Esophagus squamous epithelium (tissue), 5 donors: ENCODE results near the gene KLF11. TPM values are rescaled to one million over a fixed set of nuclear protein-coding genes. Genes with fewer than 3 reads are reported as not detected.

Source experiments
- DNase-seq: peaks from one replicate; lab custom pipeline; 2025; lab: John Stamatoyannopoulos, UW
- H3K27ac ChIP-seq, 4 donors: fragments of 200-600 bp; sonication (generic); one replicate each; pipeline ENCODE4 v1.5.1; 2016 to 2019; ENCODE audit warnings: mild to moderate bottlenecking in 1 of 4
- H3K27me3 ChIP-seq, 4 donors: fragments of 200-600 bp; sonication (generic); 1 replicate in 3 of 4; 2 replicates in 1 of 4; pipeline versions ENCODE4 v1.5.1 to v1.6.0; 2017 to 2021; ENCODE audit warnings: antibody characterized with exemption in 1 of 4
- H3K36me3 ChIP-seq, 3 donors: fragments of 200-600 bp; sonication (generic); one replicate each; pipeline ENCODE4 v1.5.1; 2016 to 2019
- H3K4me1 ChIP-seq, 3 donors: fragments of 200-600 bp; sonication (generic); one replicate each; pipeline ENCODE4 v1.5.1; 2017 to 2019
- H3K4me3 ChIP-seq, 4 donors: fragments of 200-600 bp; sonication (generic); 1 replicate in 3 of 4; 2 replicates in 1 of 4; pipeline ENCODE4 v1.5.1; 2016 to 2019; ENCODE audit warnings: mild to moderate bottlenecking in 2 of 4, moderate library complexity in 1 of 4
- H3K9me3 ChIP-seq, 3 donors: fragments of 200-600 bp; sonication (generic); one replicate each; pipeline ENCODE4 v1.5.1; 2016 to 2019
- CTCF ChIP-seq, 6 experiments: fragments of 450-650 bp in 4 of 6; fragments of 200-600 bp in 2 of 6; sonication (generic) in 2 of 6; IDR thresholded peaks; one replicate each; pipeline ENCODE4 v1.5.1; 2016 to 2019; ENCODE audit warnings: antibody characterized with exemption in 6 of 6, mild to moderate bottlenecking in 4 of 6, moderate library complexity in 4 of 6
- POLR2A ChIP-seq, 4 donors: fragments of 450-650 bp; IDR thresholded peaks; one replicate each; pipeline ENCODE4 v1.6.1; 2017; ENCODE audit warnings: antibody characterized with exemption in 4 of 4, mild to moderate bottlenecking in 4 of 4, moderate library complexity in 3 of 4
- WGBS, 2 donors: methylation state at CpG; one replicate each; pipeline ENCODE4 v1.1.5; 2018; 5-methylcytosine and 5-hydroxymethylcytosine counted together
- intact Hi-C: fragments of 100-400 bp; cut with DNase I; formaldehyde crosslinking; loops from one replicate; pipeline ENCODE4 v1.15.0; 2022
- total RNA-seq, 4 donors: library from RNA; depleted of rRNA; stranded (reverse); fragments of >200 nt; gene quantifications; one replicate each; pipeline ENCODE4 v1.1.0, GENCODE V29; 2016
- donor health status: DM: yes; HTN: yes; CAD: no.

KLF11 gene
- total RNA-seq, 4 donors from 2014 or later: 2.2 to 13.2 (median 8.2) TPM

DNA sequence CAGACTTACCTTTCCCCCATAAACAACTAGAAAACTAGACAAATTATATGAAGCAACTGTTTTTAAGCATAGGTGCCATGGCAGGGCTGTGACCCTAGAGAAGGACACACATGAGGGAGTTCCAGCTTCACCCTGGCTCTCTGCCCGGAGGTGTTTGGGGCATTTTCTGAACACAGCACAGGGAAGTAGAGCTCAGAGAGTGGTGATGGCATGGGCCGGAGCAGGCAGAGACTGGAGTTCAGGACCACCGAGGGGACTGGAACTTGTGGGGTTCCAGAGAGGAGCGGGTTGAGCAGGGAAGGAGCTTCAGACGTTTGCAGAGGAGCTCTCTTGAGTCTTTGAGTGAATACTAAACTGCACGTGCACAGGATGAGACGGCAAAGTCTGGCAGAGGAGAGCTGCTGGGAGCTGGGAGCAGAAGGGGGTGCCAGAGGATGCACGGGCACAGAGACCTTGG, 26.5 kb upstream of the KLF11 start:
- Histone ChIP-seq H3K36me3 (no peaks in the 10 kb centered on the region), H3K27me3 (no peaks in the 10 kb centered on the region), H3K27ac (no peak overlapping the region), H3K9me3 (peaks cover 0 to 7% (median 0%) of the 10 kb centered on the region in 3 donors), H3K4me3 (no peak overlapping the region), H3K4me1 (peaks cover 0 to 14% (median 12%) of the 10 kb centered on the region in 3 donors)
- no peak for DNase-seq
- intact Hi-C loops: no loop called here
- no peak for TF ChIP-seq CTCF (IDR thresholded peaks at IDR 0.05)
- no peak for TF ChIP-seq POLR2A (IDR thresholded peaks at IDR 0.05)
- 85 to 88% methylated on average over 8 of the region's 8 CpGs for WGBS, 2 donors

DNA sequence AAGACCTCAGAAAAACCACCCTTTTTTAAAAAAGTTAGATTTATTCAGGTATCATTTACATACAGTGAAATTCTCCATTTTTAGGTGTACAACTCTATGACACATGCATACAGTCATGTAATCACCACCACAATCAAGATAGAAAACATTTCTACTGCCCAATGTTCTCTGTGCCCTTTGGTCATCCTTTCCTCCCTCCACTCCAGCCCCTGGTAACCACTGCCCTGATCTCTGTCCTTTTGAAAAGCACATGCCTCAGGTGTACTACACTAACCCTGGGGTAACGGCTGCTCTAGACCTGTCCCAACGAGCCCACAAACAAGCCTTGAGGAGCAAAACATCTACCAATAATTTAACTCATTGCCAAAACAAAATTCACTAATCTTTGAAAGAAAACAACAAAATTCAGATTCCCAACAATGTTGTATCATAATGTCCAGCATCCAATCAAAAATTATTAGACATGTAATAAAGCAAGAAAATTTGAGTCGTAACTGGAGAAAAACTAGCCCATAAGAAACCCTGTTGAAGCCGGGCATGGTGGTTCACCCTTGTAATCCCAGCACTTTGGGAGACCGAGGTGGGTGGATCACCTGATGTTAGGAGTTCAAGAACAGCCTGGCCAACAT, 25.9 kb upstream of the KLF11 start:
- 75 to 100% methylated on average over 3 to 5 of the region's 5 CpGs for WGBS, 2 donors
- peaks cover 0 to 6% (median 0%) of the 10 kb centered on the region in 3 donors for H3K9me3 ChIP-seq
- no peak overlapping the region for H3K4me3 ChIP-seq
- no peak overlapping the region for H3K27ac ChIP-seq
- intact Hi-C loops: no loop called here
- TF ChIP-seq POLR2A (IDR thresholded peaks at IDR 0.05): no peak
- no peak for TF ChIP-seq CTCF (IDR thresholded peaks at IDR 0.05)
- H3K27me3 ChIP-seq: no peaks in the 10 kb centered on the region
- DNase-seq: no peak
- no peaks in the 10 kb centered on the region for H3K36me3 ChIP-seq
- peaks cover 0 to 14% (median 12%) of the 10 kb centered on the region in 3 donors for H3K4me1 ChIP-seq

- Histone ChIP-seq H3K27ac (peak overlapping the region in 2 of 4 donors; percentile 9 to 38), H3K9me3 (no peaks in the 10 kb centered on the region), H3K4me3 (no peak overlapping the region), H3K36me3 (no peaks in the 10 kb centered on the region), H3K4me1 (peaks cover 0 to 14% (median 12%) of the 10 kb centered on the region in 3 donors), H3K27me3 (no peaks in the 10 kb centered on the region)
- intact Hi-C loops: no loop called here
- no peak for DNase-seq
- no peak for TF ChIP-seq CTCF (IDR thresholded peaks at IDR 0.05)
- TF ChIP-seq POLR2A (IDR thresholded peaks at IDR 0.05): peak in 1 of 4 donors; percentile 11
- 20 to 30% methylated on average over 6 of the region's 8 CpGs for whole genome bisulfite sequencing, 2 donors
Measured at GRCh38 chr2:10019174-10019573, 24.2 kb upstream of the KLF11 start.

GRCh38 chr2:10019602-10020400, 23.5 kb upstream of the KLF11 start:
- Histone ChIP-seq H3K4me1 (peaks cover 0 to 14% (median 12%) of the 10 kb centered on the region in 3 donors), H3K27ac (peak overlapping the region in 2 of 4 donors; percentile 9 to 38), H3K9me3 (no peaks in the 10 kb centered on the region), H3K4me3 (no peak overlapping the region), H3K27me3 (no peaks in the 10 kb centered on the region), H3K36me3 (no peaks in the 10 kb centered on the region)
- WGBS, 2 donors: 27 to 94% methylated on average over 2 to 7 of the region's 27 CpGs
- DNase-seq: no peak
- intact Hi-C loops: no loop called here
- no peak for TF ChIP-seq POLR2A (IDR thresholded peaks at IDR 0.05)
- TF ChIP-seq CTCF (IDR thresholded peaks at IDR 0.05): no peak

DNA sequence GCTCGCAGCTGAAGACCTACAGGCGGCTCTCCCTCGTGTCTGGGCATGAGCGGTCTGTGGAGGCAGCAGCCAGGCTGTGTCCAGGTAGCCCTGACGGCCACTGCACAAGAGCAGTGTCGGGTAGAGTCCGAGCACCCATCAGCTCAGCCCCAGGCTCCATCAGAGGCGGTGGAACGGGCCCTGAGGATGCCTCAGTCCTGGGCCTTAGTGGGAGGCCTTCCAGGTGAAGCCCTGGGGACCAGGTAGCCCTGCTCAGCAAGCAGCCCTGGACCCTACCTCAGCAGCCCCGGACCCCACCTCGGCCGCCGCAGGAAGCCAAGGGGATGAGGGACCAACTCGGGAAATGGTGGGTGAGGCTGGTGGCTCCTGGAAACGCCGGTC, 21.3 kb upstream of the KLF11 start:
- no peaks in the 10 kb centered on the region for H3K36me3 ChIP-seq
- no peaks in the 10 kb centered on the region for H3K9me3 ChIP-seq
- H3K4me1 ChIP-seq: peaks cover 0 to 14% (median 12%) of the 10 kb centered on the region in 3 donors
- no peak overlapping the region for H3K4me3 ChIP-seq
- intact Hi-C loops: no loop called here
- TF ChIP-seq POLR2A (IDR thresholded peaks at IDR 0.05): no peak
- TF ChIP-seq CTCF (IDR thresholded peaks at IDR 0.05): no peak
- no peaks in the 10 kb centered on the region for H3K27me3 ChIP-seq
- no peak overlapping the region for H3K27ac ChIP-seq
- DNase-seq: no peak
- WGBS, 2 donors: 56 to 90% methylated on average over 3 to 4 of the region's 16 CpGs
